CD4-positive, alpha-beta T cell treated with Interleukin-1 beta for 1 hour (primary cell): Measurements from ENCODE around the gene RAB40B.
A peak's percentile ranks its signal among the peaks of the same experiment; 100 is the strongest.
"Not testable (repeated sequence)": the region's sequence is repeated elsewhere in the genome, so short reads cannot be mapped to it uniquely, and the experiment has no call there.

Experiments
- DNase-seq, 2 donors: peaks; one replicate each; pipeline ENCODE4 v3.0.0-alpha.2; 2020 to 2022

RAB40B gene

DNA sequence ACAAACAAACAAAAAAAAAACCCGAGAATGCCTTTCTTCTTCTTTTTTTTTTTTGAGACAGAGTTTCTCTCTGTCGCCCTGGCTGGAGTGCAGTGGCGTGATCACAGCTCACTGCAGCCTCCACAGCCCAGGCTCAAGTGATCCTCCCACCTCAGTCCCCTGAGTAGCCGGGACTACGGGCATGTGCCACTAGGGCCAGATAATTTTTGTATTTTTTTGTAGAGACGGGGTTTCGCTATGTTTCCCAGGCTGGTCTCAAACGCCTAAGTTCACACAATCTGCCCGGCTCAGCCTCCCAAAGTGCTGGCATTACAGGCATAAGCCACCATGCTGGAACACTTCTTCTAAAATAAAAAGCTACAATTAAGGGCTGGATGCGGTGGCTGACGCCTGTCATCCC, 33.3 kb downstream of the RAB40B start:
- DNase-seq, result no peak

DNA sequence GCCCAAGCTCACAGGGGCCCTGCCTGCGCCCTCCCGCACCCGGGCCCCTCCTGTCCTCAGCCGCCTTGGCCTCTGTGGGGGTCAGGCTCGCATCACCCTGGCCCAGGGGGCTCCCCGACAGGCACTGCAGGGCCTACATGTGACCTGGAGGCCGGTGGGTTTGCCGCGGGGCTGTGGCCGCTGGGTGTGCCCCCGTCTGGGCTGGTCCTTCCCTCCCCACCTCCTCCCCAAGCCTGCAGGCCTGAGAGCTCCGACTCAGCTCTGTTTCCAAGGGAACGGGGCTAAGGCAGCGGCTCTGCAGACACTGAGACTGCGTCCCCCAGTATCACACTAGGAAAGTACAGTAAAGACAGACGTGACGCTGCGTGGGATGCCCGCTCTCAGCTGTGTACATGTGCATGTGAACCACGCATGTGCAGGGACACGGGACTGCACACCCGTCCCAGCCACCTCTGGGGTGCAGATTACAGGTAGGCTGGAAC, 33.8 kb downstream of the RAB40B start:
- no peak for DNase-seq

DNA sequence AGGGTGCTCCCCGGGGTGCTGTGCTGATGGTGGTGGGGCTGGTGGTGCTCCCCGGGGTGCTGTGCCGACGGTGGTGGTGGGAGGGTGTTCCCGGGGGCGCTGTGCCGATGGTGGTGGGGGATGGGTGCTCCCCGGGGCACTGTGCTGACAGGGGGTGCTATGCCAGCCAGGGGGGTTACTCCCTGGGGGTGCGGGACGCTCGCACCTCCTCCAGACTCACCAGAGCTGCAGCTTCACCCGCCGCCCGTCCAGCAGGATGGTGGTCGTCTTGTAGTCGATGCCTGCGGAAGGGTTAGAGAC, 34.3 kb downstream of the RAB40B start:
- DNase-seq, result no peak

DNA sequence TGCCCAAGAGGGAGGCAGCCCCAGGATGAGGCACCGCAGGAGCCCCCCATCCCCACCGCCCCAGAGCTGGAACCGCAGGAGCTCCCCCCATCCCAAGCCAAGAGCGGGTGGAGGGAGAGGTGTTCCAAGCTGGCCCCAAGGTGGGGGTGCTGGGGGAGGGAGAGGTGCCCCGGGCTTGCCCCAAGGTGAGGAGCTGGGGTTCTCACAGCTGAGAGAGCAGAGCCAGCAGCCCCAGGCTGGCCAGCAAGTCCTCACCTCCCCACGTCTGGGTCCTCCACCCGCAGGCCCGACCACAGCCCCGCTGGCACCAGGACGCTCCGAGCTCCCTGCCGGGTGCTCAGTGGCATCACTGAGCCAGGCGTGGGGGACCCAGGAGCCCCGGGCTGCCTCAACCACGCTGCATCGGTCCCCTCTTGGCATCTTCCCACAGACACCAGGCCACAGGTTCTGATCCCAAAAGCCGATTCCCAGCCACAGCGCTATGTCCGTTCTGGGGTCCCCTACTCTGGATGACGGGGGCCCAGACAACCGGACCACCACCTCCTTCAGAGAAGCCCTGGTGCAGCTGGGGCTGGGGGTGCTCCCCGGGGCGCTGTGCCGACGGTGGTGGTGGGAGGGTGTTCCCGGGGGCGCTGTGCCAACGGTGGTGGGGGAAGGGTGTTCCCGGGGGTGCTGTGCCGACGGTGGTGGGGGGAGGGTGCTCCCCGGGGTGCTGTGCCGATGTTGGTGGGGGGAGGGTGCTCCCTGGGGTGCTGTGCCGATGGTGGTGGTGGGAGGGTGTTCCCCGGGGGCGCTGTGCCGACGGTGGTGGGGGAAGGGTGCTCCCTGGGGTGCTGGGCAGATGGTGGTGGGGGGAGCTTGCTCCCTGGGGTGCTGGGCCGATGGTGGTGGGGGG, 34.9 kb downstream of the RAB40B start:
- no peak for DNase-seq

DNA sequence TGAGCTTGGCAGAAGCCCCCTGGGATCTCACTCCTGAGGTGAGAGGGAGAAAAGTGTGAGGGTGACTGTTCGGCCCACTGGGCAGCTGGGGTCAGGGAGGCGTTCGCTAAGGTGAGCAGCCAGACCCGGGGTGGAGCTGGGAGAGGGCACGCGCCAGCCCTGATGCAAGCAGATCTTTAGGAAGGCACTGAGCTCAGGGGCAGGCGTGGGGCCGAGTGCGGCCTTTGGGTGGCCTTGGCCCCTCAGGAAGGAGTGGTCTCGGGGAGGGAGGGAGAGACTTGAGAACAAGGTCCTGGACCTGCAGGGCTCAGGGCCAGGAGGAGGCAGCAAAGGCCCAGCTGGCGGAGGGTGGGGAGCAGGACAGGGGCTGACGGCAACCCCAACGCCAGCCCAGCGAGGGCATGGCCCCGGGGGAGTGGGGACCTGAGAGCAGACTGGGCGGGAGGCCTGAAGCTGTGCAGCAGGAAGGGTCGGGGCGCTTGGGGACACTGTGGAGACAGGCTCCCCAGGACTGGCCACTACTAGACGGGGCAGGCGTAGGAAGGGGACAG, 35.7 kb downstream of the RAB40B start:
- no peak for DNase-seq

DNA sequence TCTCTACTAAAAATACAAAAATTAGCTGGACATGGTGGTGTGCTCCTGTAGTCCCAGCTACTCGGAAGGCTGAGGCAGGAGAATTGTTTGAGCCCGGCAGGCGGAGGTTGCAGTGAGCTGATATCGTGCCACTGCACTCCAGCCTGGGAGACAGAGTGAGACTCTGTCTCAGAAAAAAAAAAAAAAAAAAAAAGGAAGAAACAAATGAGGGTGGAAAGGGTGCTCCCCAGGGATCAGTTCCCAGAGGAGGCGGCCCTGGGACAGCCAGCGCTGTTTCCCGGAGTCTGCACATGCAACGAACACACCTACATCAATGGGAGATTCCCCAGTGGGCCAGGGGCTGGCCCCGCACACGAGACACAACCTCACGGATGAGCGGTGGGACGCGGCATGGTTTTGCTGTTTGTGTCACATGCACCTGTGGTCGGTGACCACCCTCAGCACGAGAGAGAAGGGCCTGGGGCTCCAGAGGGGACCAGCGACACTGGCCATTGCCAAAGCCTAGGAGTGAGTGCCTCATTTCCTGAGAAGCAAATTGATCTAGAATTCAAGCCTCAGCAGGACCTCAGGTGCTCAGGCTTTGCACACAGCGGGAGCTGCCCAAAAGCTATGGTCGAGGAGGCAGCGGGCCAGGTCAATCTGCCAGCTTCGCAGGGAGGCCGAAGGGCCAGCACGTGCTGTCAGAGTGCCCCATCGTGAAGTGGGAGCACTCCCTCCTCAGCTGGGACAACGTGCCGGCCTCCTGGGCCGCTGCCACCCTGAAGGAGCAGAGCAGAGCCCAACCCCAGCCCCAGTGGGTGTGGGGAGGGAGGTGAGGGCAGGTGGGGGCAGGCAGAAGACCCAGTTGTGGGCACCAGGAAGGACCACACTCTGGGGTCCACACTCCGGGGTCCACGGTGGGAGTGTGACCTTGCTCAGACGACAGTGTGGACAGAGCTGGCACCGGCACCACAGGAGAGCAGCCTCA, 36.5 kb downstream of the RAB40B start:
- no peak for DNase-seq

DNA sequence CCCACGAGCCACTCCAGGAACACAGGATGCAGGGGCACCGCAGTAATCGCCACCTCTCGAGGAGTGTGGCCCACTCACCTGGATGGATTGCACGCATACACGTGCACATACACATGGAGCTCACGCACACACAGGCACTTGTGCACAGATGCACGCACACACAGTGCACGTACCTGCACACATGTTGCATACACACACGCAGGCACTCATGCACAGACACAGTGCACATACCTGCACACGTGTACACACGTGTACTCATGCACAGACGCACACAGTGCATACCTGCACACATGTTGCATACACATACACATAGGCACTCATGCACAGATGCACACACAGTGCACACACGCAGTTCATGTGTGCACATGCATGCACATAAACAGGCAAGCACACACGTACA, 38.6 kb downstream of the RAB40B start:
- no peak for DNase-seq

DNA sequence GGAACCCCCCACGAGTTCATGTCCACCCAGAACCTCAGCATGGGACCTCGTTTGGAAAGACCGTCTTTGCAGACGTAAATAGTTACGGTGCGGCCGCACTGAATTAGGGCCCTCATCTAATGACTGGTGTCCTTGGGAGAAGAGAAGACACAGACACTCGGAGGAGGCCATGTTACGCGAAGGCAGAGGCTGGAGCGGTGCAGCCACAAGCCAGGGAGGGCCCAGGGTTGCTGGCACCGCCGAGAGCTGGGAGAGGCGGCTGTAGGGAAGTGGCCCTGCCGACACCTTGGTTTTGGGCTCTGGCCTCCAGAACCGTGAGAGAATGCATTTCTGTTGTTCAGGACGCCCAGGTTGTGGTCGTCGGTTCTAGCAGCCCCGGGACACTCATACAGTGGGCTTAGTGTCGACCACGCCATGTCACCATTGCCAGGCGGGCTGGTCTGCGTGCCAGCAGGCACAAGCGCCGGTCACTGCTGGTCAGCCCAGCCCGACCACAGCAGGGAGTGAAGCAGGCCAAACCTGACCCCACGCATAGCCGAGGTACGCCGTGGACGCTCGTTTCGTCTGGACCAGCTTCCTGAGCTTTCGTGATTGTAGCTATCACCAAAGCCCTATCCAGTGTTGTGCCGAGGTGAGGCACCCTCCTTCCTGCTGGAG, 39.6 kb downstream of the RAB40B start:
- DNase-seq, result no peak

DNA sequence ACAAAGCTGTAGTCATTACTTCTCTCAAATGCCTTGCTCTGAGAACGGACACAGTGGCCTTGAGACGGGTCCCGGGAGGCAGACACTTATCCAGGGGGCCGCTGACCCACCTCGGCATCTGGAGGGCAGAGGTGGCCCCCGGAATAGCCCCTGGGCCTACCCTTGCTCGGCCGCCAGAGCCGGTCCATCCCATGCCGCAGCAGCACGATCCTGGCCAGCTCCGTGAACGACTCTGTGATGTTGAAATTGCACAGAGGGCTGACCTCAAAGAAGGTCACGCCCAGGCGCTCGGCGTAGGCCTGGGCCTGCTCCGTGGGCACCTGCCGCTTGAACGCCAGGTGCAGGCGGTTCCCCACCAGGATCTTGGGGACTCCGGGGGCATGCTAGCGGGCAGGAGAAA, 40.2 kb downstream of the RAB40B start:
- no peak for DNase-seq

DNA sequence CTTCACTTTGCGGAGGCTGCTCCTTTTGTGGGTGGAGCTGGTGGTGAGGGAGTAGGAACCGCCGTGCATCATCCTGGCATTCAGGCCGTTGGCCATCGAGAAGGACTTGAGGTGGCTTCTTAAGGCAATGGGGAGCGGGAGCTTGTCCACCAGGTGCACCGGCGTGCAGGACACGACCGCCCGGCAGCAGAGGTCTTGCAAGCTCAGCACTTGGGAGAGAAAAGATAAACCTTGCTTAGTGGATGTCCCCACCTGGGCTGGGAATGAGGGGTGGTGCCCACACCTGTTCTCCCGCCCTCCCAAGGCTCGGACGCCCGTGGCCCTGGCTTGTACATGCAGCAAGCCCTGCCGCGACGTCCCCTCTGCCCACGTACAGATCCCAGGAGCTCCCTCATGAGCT, 40.6 kb downstream of the RAB40B start:
- no peak for DNase-seq

DNA sequence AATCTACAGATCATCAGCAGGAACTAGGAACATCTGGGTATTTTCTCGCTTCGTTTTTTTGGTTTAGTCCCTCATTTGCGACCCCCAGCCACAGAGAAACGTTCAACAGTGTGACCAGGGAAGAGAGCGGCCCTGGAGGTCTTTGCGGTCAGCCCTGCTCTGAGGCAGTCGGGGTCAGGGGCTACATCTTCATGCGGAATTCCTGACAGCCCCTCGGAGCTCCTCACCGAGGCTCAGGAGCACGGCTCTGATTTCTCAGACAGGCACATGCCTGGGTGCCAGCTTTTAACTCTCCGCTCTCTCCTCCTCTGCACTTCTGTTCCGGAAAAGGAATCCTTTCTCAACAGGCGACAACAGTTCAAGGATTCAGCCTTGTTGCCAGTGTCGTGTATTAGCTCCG, 42.2 kb downstream of the RAB40B start:
- no peak for DNase-seq

DNA sequence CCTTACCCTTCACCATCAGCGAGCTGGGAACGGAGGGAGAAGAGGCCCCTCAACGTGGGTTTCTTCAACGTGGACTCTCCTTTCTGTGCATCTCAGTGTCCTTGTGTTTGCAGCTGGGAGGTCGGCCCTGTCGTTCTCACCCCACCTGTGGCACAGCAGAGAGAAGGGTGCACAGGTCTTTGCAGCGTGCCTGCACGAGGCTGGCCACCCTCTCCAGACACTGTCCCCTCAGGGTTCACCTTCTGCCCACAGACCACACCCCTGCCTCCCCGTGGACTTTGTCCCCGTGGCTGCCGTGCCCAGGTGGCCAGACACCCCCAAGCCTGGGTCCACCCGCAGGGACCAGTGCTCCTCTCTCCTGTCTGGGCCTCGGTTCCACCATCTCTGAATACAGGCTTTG, 43.0 kb downstream of the RAB40B start:
- no peak for DNase-seq

DNA sequence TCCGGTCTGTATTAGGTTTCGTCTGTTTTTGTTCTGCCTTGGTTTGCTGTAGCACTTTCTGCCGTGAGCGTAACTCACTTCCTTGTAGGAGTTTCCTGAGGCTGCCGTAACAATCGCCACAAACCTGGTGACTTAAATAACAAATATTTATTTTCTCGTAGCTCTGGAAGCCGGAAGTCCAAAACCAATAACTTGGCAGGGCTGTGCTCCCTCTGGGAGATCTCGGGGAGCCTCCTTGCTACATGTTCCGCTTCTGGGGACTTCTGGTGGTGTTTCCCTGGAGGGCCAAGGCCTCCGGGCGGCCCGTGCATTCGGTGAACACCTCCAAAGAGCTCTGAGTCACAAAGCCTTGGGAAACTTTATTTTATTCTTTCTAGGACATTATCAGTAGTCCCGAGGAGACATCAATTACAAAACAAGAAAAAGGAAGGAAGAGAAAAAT, 43.4 kb downstream of the RAB40B start:
- peak in 1 of 2 donors; percentile 24 for DNase-seq

DNA sequence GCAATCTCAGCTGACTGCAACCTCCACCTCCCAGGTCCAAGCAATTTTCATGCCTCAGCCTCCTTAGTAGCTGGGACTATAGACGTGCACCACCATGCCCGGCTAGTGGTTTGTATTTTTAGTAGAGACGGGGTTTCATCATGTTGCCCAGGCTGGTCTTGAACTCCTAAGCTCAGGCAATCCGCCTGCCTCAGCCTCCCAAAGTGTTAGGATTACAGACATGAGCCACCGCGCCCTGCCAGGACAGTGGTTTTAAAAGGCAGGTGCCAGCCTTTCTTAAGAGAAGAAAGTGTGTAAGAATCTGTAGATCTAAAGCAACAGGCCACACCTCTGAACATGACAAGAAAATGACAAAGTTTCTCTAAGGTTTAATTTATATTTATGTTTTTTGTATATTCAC, 43.9 kb downstream of the RAB40B start:
- not testable (repeated sequence) for DNase-seq

DNA sequence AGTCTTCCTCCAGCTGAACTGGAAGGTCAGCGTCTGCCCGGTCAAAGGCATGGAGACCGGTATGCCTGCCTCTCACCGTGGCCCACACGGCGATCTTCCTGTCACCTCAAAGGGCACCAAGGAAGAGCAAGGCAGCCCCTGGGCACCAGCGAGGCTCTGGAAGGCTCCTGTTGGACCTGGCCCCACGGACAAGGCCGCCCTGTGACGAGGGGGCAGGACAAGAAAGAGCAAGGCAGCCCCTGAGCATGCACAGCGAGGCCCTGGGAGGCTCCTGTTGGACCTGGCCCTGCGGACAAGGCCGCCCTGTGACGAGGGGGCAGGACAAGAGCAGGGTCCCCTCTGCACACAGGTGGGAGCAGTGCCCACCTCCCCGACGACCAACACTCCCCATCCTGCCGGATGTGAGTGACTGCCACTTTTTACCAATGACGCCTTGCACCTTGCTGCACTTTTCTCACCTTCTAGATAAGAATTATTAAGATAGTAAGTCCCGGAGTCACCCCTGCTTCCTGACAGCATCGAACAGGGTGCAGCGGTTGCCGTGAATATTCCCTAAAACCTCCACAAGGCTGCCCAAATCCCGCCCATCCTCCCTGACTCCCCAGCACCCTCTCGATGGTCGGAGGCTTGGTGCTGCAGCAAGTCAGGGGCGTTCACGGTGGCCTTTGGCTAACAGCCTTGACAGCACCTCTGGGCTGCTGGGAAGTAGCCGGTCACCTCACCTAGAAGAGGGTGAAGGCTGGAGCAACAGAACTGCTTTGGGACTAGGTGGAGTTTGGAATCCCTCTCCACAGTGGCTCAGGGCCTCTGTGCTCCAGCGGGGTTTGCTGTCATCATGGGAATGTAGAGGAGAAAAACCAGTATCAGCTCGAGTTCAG, 44.6 kb downstream of the RAB40B start:
- DNase-seq, result no peak

DNA sequence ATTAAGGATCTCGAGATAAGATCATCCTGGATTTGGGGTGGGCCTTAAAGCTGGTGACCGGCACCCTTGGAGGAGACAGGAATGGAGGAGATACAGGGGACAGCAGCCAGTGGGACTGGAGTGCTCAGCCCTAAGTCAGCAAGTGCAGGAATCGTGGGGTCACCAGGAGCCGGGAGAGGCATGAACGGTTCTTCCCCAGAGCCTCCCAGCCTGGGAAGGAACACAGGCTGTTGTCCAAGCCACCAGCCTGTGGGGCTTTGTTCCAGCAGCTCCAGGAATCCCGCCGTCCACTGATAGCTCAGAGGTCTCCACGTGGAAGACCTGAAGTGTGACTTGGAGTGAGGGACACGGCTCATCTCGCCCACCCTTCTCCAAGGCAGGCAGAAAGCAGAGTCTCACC, 47.8 kb downstream of the RAB40B start:
- no peak for DNase-seq

DNA sequence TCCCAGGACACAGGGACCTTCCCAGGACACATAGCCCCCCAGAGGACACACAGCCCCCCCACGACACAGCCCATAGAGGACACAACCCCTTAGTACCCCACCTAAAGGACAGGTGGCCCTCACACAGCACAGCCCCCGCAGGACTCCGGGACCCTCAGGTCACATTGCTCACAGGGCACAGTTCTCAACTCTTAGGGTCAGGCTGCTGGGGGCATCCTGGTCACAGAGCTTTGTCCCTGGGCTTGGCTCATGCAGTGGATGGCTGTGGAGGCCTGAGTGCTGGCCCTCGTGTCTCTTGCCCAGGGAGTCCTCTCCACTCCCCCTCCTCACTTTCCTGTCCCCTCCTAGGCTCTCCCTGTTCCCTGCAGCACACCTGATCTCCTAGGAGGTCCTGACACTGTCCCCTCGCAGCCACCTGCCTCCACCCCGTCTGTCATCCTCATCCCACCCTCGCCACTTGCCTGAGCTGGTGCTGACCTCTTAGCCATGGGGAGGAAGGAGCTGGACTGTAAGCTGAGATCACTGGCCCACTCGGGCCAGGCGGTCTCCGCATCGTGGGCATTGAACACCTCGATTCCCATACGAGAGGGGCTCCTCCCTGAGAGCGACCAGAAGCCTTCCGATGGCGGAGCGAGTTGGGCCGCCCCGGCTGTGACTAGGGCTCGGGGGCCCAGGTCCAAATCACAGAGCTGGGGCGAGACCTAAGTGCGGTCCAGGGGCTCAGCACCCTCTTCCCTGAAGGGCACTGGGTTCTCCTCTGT, 48.8 kb downstream of the RAB40B start:
- DNase-seq, result no peak

DNA sequence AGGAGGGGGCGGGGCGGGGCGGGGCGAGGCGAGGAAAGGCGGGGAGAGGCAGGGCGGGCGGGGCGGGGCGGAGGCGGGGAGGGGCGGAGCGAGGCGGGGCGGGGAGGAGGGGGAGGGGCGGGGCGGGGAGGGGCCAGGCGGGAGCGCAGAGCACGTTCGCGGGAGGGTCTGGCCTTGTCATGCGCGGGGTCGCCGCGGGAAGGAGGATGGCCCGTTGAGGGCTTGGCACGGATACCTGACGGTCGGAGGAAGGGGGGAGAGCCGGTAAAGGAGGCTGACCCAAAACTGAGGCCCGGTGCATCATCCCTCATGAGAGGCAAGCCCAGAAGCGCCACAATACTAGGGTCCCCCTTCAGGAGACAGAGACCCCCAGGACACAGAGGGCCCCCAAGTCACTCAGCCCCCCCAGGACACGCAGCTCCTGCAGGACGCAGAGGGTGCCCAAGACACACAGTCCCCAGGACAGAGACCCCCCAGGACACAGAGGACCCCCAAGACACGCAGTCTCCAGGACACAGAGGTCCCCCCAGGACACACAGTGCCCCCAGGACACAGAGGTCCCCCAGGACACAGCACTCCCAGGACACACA, 49.7 kb downstream of the RAB40B start:
- DNase-seq, result no peak

DNA sequence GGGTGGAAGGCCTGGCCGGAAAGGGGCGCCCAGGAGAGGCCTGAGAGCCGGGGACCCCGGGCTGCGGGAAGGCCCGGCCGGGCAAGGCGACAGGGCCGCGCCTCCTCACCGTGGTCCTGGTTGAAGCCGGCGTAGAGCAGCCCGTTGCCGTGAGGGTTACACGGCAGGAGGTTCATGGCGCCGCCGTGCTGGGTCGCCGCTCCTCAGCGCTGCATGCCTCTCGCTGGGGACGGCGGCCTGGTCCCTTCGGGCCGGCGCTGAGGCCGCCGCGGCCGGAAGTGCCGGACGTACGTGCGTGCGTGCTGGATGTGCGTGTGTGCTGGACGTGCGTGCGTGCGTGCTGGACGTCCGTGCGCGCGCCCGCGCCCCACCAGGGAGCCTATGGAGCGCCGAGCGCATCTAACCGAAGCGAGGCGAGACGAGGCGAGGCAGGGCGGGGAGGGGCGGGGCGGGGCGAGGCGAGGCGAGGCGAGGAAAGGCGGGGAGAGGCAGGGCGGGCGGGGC, 50.3 kb downstream of the RAB40B start, which contains the start of gene WDR45B:
WDR45B (minus strand) TSS at position 280 of the 504 bp plus-strand sequence; CDS start at position 176, 104 bp downstream.
- DNase-seq, result peak; percentile 87 to 93

DNA sequence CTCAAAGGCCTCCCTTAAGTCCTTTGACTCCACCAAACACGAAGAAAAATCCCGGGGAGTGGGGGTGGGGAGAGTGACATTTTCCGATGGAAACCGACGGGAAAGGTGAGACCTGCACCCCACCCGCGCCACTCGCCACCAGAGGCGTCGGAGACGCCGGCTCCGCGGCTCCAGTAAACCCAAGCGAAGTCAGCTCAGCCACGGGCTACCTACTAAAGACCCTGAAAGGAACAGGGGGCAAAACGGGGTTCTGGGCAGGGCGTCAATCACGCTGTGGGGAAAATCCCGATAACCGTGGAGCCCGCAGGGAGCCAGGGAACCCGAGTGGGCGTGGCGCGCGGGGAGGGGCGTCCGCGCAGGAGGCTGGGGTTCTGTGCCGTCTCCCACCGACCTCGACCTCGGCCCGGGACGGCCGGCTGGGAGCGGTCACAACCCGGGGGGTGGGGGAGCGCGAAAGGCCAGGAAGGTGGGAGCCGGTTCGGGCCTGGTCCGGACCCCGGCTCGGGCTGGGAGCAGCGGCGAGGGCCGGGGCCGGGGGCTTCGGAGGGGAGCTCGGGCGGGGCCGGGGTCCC, 50.8 kb downstream of the RAB40B start:
- DNase-seq, result peak; percentile 28 to 55
